Activated T-helper 1 cell treated with anti-CD3 and anti-CD28 coated beads, Interleukin-2, amount 50 U/mL, for 16 hours (primary cell): ENCODE results near the gene ATAD2B.
A peak's percentile ranks its signal among the peaks of the same experiment; 100 is the strongest.
"Not testable (repeated sequence)": the region's sequence is repeated elsewhere in the genome, so short reads cannot be mapped to it uniquely, and the experiment has no call there.

Experiments
- DNase-seq, 2 donors: peaks; one replicate each; pipeline ENCODE4 v3.0.0-alpha.2; 2020; ENCODE audit warnings: low read depth in 1 of 2, low spot score in 1 of 2

ATAD2B gene

GRCh38 chr2:23926750-23927571 is at the start of gene ATAD2B:
Gene ATAD2B, minus strand, starts transcription at chr2:23927123. Its CDS starts 353 bp downstream, at chr2:23926770.
- DNase-seq, result peak; percentile 81 to 92

DNA sequence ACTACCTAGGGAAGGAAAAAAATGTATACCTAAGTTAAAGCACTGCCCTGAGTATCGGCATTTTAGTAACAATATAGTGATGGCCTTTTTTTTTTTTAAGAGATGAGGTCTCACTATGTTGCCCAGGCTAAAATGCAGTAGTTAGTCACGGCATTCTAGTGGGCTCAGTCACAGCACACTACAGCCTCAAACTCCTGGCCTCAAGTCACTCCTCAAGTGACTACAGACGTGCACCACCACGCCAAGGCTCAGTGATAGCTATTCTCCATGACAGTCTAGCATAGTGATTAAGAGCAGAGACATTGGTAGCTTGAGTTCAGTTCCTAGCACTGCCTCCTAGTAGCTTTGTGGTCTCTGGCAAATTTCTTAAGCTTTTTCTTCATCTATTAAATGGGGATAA is 40.9 kb upstream of the ATAD2B start:
- no peak for DNase-seq

DNA sequence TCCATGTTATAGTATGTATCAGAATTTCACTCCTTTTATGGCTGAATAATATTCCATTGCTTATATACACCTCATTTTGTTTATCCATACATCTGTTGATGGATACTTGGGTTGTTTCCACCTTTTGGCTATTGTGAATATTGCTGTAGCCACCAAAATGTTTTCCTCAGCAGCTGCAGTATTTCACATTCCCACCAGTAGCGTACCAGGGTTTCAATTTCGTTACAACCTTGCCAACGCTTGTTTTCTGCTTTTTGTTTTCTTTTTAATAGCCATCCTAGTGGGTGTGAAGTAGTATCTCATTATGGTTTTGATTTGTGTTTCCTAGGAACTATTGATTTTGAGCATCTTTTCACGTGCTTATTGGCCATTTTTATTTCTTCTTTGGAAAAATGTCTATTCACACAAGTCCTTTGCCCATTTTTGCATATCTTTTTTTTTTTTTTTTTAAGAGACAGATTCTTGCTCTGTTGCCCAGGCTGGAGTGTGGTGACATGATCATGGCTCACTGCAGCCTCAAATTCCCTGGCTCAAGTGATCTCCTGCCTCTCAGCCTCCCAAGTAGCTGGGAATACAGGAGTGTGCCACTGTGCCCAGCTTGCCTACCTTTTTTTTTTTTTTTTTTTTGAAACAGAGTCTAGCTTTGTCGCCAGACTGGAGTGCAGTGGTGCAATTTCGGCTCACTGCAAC is 27.5 kb upstream of the ATAD2B start:
- DNase-seq, result no peak

DNA sequence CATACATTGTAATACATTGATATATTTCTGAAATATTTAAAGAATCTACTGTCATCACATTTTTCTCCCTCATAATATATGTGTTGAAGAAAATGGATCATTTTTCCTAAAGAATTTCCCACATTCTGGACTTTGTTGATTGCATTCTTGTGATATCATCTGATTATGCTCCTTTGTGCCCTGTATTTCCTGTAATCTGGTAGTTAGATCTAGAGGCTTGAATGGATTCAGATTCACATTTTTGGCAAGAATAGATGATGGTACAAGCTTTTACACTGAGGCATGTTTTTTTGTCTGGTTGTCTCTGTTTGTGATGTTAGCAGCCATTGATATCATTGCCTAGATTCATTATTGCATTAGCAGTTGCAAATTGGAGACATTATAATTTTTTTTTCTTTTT is 26.7 kb upstream of the ATAD2B start:
- no peak for DNase-seq

DNA sequence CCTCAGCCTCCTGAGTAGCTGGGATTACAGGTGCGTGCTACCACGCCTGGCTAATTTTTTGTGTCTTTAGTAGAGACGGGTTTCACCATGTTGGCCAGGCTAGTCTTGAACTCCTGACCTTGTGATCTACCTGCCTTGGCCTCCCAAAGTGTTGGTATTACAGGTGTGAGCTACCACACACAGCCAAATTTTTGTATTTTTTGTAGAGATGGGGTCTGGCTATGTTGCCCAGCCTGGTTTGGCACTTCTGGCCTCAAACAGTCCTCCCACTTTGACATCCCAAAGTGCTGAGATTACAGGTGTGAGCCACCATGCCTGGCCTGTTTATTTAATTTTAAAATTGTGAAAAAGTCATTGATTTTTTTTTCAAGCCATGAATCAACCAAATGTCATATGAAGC is 25.6 kb upstream of the ATAD2B start:
- DNase-seq, result not testable (repeated sequence)

DNA sequence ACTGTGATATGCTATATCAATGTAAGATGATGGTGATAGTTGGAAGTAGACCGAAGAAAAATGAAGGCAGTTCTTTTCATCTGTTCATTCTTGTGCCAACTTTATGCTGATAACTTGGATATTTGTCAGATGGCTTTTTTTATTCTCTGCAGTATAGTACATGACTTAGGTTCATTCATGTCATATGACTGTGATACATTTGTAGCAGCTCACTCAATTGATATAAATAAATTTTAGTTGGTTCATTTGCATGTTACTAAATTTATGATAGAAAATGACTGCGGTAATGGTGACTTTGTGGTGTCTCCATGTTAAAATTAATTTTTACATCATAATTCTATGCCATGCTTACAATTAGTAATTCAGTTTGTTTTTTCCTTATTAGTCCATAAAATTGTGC is 20.4 kb upstream of the ATAD2B start:
- DNase-seq, result no peak

GRCh38 chr2:23944976-23945375 is 18.1 kb upstream of the ATAD2B start:
- no peak for DNase-seq

GRCh38 chr2:23944527-23944926 is 17.6 kb upstream of the ATAD2B start:
- DNase-seq, result no peak

DNA sequence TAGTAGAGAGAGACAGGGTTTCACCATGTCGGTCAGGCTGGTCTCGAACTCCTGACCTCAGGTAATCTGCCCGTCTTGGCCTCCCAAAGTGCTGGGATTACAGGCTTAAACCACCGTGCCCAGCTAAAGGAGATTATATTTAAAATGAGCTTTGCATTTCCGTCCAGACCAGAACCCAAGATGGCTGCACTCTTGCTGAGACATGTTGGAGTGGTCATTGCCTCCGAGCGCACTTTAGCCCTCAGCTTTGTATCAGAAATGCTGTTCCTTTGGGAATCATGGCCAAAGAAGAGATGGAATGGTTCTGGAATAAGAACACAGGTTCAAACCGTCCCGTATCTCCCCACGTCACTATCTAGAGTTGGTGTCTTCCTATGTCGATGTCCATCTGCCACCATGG is 16.7 kb upstream of the ATAD2B start:
- DNase-seq, result no peak

- DNase-seq, result no peak
Measured at GRCh38 chr2:23941644-23942043, 14.7 kb upstream of the ATAD2B start.

GRCh38 chr2:23940718-23941620 is 14.0 kb upstream of the ATAD2B start:
- DNase-seq, result no peak

DNA sequence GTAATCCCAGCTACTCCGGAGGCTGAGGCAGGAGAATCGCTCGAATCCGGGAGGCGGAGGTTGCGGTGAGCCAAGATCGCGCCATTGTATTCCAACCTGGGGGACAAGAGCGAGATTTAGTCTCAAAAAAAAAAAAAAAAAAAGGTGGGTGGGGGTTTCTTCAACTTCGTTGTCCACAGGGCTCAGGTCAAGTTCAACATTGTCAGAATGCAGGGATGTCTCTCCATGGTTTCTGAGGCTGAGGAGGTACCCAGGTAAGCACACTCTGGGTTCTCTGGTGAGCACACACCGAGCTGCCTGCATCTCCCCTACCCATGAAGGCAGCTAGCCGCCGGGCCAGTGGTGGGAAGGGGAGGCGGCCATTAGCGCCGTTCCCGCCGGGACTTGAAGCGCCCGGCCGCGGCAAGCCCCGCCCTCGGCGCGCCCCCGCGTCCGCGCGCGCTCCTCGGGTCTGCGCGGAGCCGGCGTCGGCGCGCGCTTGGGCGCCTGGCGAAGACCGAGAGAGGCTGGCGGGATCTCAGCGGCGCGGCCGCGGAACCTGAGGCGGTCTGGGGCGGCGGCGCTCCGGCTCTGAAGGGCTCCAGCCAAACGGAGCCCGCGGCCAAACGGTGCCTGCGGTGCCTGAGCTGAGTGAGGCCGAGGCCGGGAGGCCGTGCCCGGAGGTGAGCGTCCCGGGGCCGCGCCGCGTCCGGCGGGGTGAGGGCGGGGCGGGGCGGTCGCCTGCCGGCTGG is 13.2 kb upstream of the ATAD2B start, which contains the start of gene UBXN2A:
TSS of gene UBXN2A (plus strand) at position 477 of the 731 bp plus-strand sequence. CDS start 17,852 bp downstream, outside the sequence.
- DNase-seq, result peak; percentile 43 to 59

GRCh38 chr2:23934259-23934658 is 7.3 kb upstream of the ATAD2B start:
- no peak for DNase-seq

GRCh38 chr2:23926290-23926749 is 603 bp downstream of the ATAD2B start:
- peak in 1 of 2 donors; percentile 13 for DNase-seq

GRCh38 chr2:23925702-23926289 is 1.1 kb downstream of the ATAD2B start:
- DNase-seq, result peak; percentile 5 to 17

DNA sequence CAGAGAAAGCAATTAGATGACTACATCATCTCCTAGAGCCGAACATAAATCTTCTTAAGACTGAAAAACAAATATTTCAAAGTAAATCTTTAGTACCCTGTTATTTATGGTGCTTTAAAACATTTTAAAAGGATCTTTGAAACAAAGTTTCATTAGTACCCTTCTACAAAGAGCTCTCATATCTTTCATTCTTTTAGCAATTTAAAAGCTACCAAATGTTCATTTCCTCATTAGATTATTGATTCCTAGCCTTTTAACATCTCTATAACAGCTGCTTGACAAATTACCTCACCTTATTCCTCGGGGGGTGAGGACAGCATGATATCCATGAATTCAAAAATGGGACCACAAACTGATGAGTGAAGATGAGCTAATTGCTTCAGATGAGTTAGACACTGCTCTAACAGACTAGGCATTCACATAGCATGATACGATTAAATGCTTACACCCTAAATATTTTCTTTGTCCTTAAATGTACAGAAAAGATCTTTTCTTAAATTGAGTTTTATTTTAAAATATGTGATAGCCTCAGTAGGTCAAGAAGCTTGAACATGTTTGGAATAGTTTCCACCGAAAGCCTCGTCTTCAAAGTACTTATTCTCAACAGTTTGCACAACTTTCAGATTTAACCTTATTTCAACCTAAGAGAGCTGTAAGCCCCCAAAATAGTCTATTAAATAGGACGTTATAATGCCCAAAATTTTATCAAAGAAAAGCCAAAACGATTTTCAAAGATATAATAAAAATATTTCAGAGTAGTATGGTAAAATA is 2.1 kb downstream of the ATAD2B start:
- DNase-seq, result no peak

- no peak for DNase-seq
Measured at GRCh38 chr2:23918837-23919489, 8.0 kb downstream of the ATAD2B start.

DNA sequence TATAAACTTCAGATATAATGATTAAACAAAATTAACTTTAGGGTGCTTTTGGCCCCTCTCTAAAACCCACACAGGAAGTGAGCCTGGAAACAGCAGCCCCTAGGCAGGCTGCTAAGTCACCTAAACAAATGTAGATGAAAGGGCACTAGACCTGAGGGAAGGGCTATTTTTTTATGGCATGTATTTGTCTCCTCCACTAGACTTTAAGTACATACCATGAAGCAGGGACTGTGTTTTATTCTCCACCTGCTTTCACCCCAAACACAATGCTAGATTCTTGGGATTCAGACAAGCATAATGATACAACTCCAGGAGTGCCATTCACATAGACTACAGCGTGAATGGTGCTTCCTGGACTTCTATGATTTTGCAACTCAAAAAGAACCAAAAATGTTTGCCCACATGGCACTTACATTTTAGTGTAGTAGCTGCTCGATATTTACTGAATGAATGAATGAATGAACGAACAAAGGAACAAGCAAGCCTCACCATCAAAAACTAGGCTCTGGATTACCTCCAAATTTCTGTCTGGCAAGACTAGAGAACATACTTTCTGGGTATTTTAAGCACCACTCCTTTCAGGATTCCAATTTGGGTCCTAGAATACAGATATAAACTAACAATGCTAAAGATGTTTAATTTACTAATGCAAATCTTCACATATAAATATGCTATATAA is 10.1 kb downstream of the ATAD2B start:
- DNase-seq, result no peak
